SK-N-MC (cell line): ENCODE data around the gene KMT5B.

Source experiments
- EZH2 ChIP-seq: fragments of 200-600 bp; sonication (generic); IDR thresholded peaks from one replicate; pipeline ENCODE4 v1.6.1; 2017; ENCODE audit warnings: antibody characterized with exemption
- POLR2AphosphoS5 ChIP-seq: IDR thresholded peaks from 2 replicates; pipeline ENCODE4 v1.6.1; 2012; ENCODE audit warnings: mild to moderate bottlenecking, low read depth, low read length, borderline replicate concordance

- TF ChIP-seq EZH2 (no peak), POLR2AphosphoS5 (no peak)
Observed at GRCh38 chr11:68251765-68252164, 38.7 kb upstream of the KMT5B start.
